ENCODE data around the gene TSPAN16. TPM values are rescaled to one million over a fixed set of nuclear protein-coding genes. Genes with fewer than 3 reads are reported as not detected.

TSPAN16 gene
- total RNA-seq, 1 experiment from 2014 or later: not detected

- Histone ChIP-seq H3K9ac (ENCODE audit: extremely low read depth, insufficient read length, low read length) (no peak overlapping the region), H2AFZ (ENCODE audit: low read length) (no peak overlapping the region), H2BK12ac (ENCODE audit: insufficient read length, low read depth, low read length) (no peak overlapping the region), H4K20me1 (ENCODE audit: control insufficient read depth, insufficient read depth, insufficient read length) (no peaks in the 10 kb centered on the region), H3K4me1 (ENCODE audit: insufficient read depth, low read length) (no peaks in the 10 kb centered on the region), H3K9me3 (ENCODE audit: control insufficient read depth, low read depth, low read length) (no peaks in the 10 kb centered on the region), H3K27me3 (ENCODE audit: insufficient read depth, low read length) (no peaks in the 10 kb centered on the region), H4K91ac (ENCODE audit: insufficient read length, low read depth, low read length) (no peak overlapping the region), H3T11ph (ENCODE audit: low read length) (no peak overlapping the region), H3K27ac (ENCODE audit: insufficient read length, low read depth, low read length) (no peak overlapping the region), H3K79me1 (ENCODE audit: insufficient read depth, low read depth, low read length, poor library complexity, severe bottlenecking) (no peaks in the 10 kb centered on the region), H3K14ac (ENCODE audit: insufficient read depth, low read length) (no peak overlapping the region), H3K23ac (ENCODE audit: insufficient read length, low read depth, low read length) (no peak overlapping the region), H2BK120ac (ENCODE audit: low read depth, low read length, poor library complexity, severe bottlenecking) (no peak overlapping the region), H2AK5ac (ENCODE audit: insufficient read length, low read length) (no peak overlapping the region), H2BK20ac (ENCODE audit: low read depth, low read length, poor library complexity, severe bottlenecking) (no peak overlapping the region), H3K18ac (ENCODE audit: insufficient read length, low read depth, low read length) (no peak overlapping the region), H4K8ac (replicated peaks; ENCODE audit: insufficient read length, low read depth, low read length) (no peak overlapping the region), H3K4me2 (ENCODE audit: insufficient read depth, insufficient read length, low read length) (no peak overlapping the region), H3K23me2 (ENCODE audit: insufficient read length, low read depth, low read length, poor library complexity, severe bottlenecking) (no peaks in the 10 kb centered on the region), H4K5ac (ENCODE audit: insufficient read length, low read depth, low read length) (no peak overlapping the region), H2BK5ac (ENCODE audit: insufficient read length, low read length) (no peak overlapping the region), H3K79me2 (ENCODE audit: insufficient read depth, low read length) (no peaks in the 10 kb centered on the region), H3K4ac (ENCODE audit: low read depth, low read length) (no peak overlapping the region), H2BK15ac (ENCODE audit: low read depth, low read length) (no peak overlapping the region), H3K56ac (ENCODE audit: insufficient read length, low read depth, low read length) (no peak overlapping the region)
- no peak for TF ChIP-seq CTCF (conservative IDR thresholded peaks at IDR 0.05)
- Mint-ChIP-seq H3K27ac (no peak overlapping the region), H3K27me3 (ENCODE audit: low read depth) (peaks cover 9% of the 10 kb centered on the region), H3K4me3 (no peak overlapping the region), H3K4me1 (peaks cover 0 to 3% of the 10 kb centered on the region in 2 experiments; a peak in 1 of 4 replicates), H3K9me3 (no peaks in the 10 kb centered on the region), H3K36me3 (ENCODE audit: insufficient read depth in 1 of 3, low read depth in 3 of 3) (no peaks in the 10 kb centered on the region; a peak in 1 of 7 replicates)
- DNase-seq: no peak
- WGBS (ENCODE audit: extremely low coverage, insufficient read length, low lambda C conversion rate): no CpG with 5 or more reads among the region's 5 CpGs
Observed at GRCh38 chr19:11304936-11305335, 9.0 kb downstream of the TSPAN16 start.

Measured in H9 (cell line).